GM21515 (cell line): ENCODE data around the gene FNDC5.

Experiments used
- ATAC-seq: cut with Tn5 transposase; IDR thresholded peaks from one replicate; pipeline ENCODE4 v1.9.1; 2021; ENCODE audit not compliant: unreplicated experiment

Gene FNDC5

DNA sequence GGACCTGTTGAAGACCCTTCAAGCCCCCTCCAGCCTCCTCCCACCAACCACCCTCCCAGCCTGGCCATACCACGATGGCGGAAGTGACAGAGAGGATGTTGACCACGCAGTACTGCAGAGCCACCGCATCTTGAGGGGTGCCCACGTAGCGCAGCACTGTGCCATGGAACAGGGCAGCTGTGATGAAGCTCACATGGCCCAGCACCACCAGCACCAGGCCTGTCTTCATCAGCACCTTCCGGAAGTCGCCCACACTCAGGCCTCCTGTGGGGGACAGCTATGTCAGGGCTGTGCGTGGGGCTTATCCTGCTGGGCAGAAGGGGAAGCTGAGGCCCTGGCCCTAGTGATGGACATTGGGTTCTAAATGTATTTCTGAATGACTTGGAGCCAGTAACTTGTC is 27.3 kb upstream of the FNDC5 start:
- no peak for ATAC-seq

DNA sequence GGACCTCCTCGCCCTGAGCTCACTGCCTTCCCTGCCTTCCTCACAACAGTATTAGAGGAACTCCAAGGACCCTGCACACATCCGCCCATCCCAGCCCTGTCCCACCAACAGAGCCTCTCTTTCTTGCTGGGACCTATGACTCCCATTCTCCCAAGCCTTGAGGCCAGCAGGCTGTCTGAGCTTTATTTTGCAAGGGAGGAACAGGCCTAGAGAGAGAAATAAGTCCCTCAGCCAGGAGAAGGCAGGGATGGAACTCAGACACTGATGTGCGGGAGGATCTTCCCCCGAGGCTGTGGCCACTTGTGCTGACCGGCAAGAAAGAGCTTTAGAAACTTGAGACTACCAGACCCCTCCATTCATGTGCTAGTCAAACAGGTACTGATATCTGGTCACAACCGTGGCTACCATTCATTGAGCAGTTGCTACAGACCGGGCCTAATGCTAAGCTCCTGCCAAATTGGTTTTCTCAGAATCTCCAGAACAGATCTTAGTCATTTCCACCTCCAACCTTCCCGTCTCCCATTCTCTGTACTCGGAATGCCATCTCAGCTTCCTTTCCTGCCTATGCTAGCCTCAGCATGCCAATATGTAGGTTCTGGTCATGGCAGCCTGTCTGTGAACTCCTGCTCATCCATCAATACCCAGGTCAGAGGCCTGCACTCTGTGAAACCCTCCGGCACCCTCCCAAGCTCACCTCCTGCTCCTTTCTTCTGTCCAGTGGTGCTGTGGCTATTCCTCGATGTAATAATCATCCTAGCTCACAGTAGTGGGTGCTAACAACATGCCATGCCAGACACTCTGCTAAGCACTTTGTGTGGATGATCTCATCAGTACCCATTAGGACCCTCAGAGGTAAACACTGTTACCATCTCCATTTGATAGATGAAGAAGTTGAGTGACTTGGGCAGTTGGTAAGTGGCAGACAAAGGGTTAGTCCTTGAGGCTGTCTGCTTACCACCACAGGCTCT is 26.7 kb upstream of the FNDC5 start:
- no peak for ATAC-seq

DNA sequence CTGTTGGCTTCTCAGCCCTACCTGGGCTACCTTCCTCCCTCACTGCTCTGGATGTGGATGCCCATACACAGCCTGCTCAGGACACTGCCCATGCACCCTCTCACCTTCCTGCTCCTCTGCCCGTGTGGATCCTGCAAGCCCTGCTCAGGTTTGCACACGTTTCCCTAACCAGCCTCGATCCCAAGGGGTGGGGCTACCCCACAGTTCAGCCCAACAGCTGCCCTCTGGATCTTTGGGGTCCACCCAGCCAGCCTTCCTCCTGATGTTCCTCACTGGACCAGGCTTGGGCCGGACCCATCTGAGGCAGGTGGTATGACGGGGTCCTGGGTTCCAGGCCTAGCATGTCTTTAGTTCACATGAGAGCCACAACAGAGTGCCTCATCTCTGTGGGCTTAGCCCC is 25.7 kb upstream of the FNDC5 start:
- ATAC-seq = no peak

DNA sequence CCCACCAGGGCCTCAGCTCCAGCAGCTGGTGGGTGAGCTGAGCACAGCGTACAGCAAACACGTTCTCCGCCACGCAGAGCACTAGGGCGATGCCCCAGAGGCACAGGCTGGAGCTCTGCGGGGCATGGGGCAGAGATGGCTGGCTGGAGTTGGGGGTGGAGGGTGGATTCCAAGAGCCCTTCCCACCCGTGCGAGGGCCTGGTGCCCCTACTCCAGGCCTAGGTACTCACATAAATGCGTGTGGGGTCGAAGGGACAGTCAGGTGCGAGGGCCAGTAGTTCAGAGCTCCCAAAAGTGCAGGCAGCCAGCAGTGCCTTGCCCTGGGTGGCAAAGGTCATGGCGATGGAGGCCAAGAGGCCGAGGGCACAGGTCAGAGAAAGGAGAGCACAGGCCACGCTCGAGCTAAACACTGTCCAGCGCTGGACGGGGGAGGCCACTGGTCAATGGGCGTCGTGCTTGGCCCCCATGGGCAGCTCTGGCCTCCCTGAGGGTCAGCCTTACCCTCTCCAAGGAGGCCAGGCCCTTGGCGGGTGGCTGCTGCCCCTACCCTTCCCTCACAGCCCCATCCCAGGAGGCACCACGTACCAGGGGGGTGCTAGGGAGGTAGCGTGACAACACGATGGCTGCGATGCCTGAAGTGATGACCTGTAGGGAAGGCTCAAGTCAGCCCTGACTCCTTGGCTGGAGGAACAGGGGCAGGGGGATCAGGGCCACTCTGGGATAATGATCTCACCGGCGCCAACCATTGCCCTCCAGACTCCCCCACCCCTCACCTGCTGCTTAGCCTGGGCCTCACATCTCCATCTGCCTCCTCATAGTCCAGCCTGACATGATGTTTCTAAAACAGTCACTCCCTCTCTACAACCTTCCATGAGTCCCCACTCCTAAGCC is 24.9 kb upstream of the FNDC5 start:
- ATAC-seq = no peak

DNA sequence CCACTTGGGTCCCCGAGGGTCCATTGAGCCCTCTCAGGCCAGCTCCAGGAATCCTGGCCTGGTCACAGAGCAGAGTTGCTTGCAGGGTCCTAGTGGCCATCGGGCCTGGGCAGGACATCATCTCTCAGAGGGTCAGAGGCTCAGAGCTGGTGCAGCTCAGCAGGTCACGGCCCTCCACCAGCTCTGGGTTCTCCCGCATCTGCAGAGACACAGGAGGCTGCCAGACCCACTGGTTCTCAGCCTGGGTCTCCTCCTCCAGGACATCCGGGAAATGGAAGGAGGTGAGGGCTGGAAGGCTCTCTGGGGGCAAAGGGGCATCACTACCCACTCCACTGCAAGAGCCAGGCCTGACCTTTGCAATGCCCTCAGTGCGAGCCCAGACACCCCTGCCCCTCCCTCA is 24.0 kb upstream of the FNDC5 start:
- no peak for ATAC-seq

DNA sequence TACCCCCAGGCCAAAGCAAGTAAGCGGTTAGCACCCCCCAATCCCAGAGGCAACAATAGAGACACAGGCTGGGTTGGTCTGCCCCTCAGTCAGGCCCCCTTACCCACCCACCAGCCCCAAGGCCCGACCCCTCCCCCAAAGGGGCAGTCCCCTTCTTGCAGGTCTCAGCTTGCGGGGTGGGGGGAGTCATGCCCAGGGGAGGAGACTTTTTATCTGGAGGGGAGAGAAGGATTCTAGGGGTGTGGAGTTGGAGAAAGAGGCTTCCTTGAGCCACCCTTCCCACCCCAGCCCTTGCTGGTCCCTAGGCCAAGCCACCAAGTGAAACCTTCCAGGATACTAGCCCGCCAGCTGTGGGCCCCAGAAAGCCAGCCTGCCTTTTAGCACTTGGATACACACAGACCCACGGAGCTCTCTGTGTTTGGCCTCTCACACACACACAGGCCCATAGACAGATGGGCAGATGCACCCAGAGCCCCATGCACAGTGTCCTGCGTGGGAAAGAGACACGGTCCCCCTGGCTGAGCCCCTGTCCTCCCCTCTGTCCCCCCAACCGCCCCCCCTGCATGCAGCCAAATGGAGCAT is 23.4 kb upstream of the FNDC5 start:
- no peak for ATAC-seq

DNA sequence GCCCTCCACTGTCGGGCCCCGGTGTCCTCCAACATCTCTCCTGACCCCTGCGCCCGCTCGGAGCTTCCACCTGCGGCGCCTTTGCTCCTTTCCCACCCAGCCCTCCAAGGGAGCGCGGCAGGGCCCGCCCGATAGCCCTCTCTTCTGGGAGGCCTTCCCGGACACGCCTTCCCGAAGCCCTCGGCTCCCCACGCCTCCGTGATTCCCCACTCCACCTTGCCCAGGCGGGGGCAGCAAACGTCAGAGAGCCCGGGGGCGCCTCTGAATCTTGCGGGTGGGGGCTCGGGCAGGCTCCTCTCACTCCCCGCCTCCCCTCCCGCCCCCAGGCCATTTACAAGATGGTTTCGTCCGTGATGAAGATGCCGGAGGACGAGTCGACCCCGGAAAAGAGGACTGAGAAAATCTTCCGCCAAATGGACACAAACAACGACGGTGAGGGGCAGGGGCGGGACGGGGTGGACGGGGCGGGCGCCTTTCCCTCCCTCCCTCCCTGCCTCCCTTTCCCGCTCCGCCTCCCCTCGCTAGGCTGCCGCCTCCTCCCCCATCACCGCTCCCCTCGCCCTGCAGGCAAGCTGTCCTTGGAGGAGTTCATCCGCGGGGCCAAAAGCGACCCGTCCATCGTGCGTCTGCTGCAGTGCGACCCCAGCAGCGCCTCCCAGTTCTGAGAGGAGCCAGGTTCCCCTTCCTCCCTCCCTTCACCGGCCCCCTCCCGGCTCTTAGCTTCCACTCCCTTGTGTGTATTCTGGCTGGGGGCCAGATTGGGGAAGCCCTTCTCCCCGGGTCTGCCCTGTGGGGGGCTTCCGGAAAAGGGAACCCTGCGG is 22.7 kb upstream of the FNDC5 start:
- no peak for ATAC-seq

DNA sequence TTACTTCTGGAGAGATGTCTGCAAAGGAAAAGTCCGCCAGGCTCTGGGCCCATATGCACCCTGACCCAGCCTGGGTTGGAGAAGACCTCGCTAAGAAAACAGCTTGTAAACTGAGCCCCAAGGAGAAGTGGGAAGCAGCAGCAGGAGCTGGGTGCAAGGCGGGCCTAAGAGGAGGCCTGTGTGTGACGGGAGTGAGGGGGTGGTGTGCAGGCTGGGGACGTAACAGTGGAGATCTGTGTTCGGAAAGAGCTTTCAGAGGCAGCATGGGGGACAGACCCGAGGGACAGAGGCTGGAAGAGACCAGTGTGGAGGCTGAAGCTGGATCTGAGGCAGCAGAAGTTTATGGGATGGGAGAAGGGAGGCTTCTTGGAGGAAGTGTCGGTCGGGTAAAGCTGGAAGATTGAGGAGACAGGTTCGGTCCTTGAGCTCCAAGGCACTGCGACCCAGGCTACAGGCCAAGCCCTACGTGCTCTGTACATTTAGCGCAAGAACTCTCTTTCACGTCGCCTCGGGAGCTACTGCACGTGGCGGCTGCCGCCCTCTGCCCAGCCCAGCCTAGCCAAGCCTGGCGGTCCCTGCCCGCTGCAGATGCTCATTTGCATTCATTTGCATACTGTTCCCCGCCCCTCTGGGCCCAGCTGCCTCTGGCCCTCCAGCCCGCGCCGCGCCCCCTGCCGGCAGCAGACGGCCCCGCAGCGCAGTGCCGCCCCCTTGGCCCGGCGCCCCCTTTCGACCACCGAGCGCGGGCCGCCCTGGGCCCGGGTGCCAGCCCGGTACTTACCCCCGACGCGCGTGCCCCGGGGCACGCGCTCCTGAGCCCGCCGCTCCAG is 21.9 kb upstream of the FNDC5 start:
- no peak for ATAC-seq

DNA sequence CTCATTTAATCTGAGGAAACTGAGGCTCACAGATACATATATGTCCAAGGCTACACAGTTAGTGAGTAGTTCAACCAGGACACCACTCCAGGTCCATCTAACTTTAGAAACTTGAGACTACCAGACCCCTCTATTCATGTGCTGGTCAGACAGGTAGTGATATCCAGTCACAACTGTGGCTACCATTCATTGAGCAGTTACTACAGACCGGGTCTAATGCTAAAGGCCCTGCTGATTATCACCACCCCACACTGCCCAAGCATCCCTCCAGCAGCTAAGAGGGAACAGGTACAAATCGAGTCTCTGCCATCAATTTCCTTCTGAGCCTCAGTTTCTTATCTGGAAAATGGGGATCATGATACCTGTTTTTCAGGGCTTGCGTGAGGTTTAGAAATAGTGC is 20.9 kb upstream of the FNDC5 start:
- no peak for ATAC-seq

DNA sequence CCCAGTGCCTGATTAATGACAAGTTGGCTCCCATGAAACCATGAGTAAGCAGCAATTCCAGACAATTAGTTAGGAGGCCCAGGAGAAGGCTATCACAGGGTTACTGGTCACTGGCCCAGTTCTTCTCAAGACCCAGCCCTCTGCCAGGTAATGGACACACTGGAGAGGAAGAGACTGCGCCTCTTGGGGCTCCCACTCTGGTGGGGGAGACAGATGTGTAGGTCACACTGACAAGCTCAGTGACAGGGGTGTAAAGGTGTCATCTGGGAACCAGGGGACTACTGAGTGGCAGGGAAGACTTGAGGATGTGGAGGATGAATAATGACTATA is 20.5 kb upstream of the FNDC5 start:
- ATAC-seq = no peak

DNA sequence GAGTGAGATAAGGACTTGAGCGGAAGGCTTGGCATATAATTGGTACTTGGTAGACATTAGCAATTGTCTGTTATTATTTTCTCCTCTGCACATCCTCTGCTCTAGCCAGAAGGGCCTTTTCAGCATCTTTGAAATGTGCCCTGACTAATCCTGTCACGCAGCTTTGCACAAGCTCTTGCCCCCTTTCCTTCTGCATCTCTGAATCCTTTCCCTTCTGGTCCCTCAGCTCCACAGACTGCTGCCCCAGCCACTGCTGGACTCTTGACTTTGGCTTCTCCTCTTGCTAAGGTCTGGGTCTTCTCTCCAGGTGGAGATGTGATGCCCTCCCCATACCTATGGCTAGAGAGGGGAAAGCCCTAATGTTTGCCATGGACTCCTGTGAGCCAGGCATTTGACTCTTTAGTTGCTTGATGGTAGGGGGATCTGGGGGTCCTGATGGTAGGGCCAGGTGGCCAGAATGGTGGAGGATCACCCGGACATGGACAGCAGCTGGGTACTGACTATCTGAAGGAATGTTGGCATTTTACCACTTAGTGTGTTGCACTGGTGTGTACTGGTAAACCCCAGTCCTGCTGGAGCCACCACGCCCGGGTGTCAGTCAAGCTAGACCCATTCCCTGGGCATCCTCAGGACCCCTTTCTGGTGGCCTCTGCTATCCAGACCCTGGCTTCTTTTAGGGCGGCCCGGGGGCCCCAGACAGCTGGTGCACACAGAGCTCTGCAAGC is 20.0 kb upstream of the FNDC5 start:
- ATAC-seq = no peak

DNA sequence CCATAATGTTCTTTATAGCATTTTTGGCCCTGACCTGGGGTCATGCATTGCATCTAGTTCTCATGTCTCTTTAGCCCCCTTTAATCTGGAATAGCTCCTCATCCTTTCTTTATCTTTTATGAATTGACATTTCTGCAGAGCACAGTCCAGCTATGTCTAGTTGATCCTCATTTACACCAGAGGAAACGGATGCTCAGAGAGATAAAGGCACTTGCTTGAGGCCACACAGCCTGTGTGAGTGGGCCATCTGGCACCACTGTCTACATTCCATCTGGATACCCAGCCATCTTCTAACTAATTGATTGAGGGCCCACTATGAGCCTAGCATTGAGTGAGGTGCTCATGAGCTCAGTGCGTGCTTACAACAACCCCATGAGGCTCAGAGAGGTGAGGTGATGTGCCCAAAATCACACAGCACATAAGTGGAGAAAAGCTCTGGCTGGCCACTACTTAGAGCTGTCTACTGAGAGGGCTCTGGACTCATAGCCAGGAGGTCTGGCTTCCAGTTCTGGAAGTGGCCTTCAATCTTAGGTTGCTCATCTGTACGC is 19.1 kb upstream of the FNDC5 start:
- no peak for ATAC-seq

DNA sequence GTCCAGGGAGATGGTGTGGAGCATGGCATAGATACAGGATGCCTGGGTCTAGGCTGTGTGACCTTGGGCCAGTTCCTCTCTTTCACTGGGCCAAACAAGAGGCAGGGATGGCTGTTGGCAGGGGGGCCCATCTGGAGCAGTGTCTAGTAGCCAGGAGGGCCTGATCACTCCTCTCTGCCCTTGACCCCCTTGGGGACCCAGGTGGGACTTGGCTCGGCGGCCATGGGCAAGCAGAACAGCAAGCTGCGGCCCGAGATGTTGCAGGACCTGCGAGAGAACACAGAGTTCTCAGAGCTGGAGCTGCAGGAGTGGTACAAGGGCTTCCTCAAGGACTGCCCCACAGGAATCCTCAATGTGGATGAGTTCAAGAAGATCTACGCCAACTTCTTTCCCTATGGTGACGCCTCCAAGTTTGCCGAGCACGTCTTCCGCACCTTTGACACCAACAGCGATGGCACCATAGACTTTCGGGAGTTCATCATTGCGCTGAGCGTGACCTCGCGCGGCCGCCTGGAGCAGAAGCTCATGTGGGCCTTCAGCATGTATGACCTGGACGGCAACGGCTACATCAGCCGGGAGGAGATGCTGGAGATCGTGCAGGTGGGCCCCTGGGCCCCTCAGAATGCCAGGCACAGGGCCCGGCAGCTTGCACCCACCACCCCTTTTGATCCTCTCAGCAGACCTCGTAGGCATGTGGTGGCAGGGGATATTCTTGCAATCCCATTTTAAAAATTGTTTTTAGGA is 18.1 kb upstream of the FNDC5 start:
- no peak for ATAC-seq

DNA sequence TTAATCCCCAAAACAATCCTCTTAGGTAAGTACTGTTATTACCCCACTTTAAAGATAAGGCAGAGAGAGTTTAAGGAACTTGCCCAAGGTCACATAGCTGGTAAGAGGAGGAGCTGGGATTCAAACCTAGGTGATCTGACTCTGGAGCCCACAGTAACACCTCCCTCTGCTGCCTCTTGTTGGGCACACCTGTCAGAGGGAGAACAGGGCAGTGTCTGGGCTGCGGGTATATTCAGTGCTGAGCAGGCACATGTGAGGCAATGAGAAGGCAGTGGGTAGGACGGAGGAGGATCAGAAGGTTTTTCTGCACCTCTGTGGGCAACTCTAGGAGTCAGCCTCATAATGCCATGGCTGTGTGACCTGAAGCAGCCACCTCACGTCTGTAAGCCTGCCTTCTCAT is 17.4 kb upstream of the FNDC5 start:
- ATAC-seq = no peak

DNA sequence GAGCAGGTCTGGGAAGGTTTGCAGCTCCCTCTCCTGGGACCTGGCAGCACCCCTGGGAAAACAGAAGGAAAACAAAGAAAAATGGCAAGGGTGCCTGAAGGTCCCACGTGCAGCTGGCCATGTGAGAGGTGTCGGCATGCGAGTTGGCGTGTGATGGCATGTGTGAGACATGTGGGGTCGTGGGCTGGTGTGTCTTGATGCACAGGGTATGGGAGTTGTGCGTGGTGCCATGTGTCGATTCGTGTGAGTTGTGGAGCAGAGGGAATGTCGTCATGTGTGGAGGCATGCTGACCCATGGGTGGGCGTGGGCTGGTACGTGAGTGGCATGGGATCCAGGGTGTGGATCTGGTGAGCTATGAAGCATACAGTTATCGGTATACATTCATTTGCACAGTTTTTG is 16.9 kb upstream of the FNDC5 start:
- ATAC-seq = no peak

DNA sequence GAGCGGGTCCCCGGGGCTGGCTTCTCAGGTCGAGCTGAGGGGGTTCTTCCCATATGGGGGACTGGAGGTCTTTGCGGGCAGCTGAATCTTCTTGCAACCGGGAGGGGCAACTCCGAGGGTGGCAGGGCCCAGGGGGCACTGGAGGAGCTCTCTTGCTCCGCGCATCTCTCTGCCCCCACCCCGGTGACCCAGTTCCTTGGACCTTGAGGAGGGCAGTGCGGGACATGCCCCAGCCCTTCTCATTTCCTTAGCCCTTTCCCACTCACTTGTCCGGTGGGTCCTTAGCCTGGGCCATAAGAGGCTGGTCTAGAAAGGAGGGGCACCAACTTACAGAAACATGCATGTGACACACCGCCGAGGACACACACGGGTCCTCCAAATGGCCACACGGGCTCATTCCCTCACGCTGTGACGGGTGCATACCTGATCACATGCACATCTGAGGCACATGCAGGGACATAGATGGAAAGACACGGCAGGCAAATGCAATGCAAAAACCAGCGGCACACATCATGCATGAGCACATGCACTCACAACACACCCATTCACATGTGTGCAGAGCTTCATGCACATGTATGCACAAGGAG is 16.2 kb upstream of the FNDC5 start:
- no peak for ATAC-seq

DNA sequence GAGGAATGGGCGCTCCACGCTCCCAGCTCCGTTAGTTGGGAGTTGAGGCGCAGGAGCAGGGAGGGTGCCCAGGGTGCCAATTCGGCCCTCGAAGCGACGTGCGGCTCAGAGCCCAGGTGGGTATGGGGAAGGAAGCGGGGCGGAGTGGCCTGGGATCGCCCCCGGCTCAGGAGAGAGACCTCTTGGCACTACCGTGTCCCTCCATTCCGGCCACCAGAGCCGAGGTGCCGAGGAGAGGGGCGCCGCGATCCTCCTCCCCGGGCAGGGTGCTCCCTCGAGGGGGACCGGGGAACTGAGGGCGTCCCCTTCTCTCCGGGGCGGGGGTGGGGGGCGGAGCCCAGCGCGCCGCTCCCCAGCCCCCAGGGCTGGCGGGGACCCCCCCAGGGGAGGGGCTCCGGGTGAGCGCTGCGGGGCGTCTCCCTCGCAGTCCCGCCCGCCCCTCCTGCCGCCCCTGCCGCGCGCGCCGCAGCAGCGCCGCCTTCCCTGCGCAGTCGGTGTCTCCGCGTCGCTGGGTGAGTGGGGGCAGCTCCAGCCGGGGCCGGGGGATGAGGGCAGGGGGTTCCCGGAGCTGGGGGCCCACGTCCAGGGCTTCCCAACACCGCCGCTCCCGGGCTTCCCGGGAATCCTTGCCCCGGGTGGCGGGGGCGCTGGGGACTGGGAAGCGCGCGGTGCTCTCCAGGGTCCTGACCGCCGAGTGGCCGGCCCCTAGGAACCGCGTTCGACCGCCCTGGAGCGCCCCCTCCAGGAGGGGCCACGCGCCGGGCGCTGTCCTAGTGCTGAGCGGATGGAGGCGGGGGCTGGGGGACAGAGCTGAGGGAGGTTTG is 15.5 kb upstream of the FNDC5 start, which contains the start of gene HPCA:
HPCA (plus strand) TSS at position 488 of the 824 bp plus-strand sequence. CDS start 2,408 bp downstream, outside the sequence.
- ATAC-seq = no peak
